Uterus (tissue), 4 donors: ENCODE results near the gene BAD. TPM values are rescaled to one million over a fixed set of nuclear protein-coding genes. Genes with fewer than 3 reads are reported as not detected.
A peak's percentile ranks its signal among the peaks of the same experiment; 100 is the strongest.

Source experiments
- DNase-seq, 2 donors: peaks; one replicate each; pipeline ENCODE4 v3.0.0-alpha.2; 2019 to 2020
- H3K27ac ChIP-seq, 2 donors: fragments of 200-600 bp; sonication (generic); 1 replicate in 1 of 2; 2 replicates in 1 of 2; pipeline ENCODE4 v1.5.1; 2016 to 2018
- H3K27me3 ChIP-seq, 2 donors: fragments of 200-600 bp; sonication (generic); one replicate each; pipeline ENCODE4 v1.5.1; 2018 to 2019; ENCODE audit warnings: control low read depth in 1 of 2
- H3K36me3 ChIP-seq, 2 donors: fragments of 200-600 bp; sonication (generic); one replicate each; pipeline ENCODE4 v1.5.1; 2019; ENCODE audit warnings: control low read depth in 1 of 2
- H3K4me1 ChIP-seq, 2 donors: fragments of 200-600 bp; sonication (generic); one replicate each; pipeline ENCODE4 v1.5.1; 2018 to 2019; ENCODE audit warnings: control low read depth in 1 of 2
- H3K4me3 ChIP-seq, 2 donors: fragments of 200-600 bp; sonication (generic); 1 replicate in 1 of 2; 2 replicates in 1 of 2; pipeline ENCODE4 v1.5.1; 2018 to 2019; ENCODE audit warnings: mild to moderate bottlenecking in 1 of 2
- H3K9me3 ChIP-seq, 2 donors: fragments of 200-600 bp; sonication (generic); one replicate each; pipeline ENCODE4 v1.5.1; 2019; ENCODE audit warnings: control low read depth in 1 of 2
- POLR2A ChIP-seq, 2 donors: fragments of 450-650 bp; IDR thresholded peaks; one replicate each; pipeline ENCODE4 v1.6.1; 2016; ENCODE audit warnings: antibody characterized with exemption in 2 of 2, mild to moderate bottlenecking in 1 of 2, moderate library complexity in 1 of 2
- intact Hi-C: fragments of 100-400 bp; cut with DNase I; formaldehyde crosslinking; loops from one replicate; pipeline ENCODE4 v1.15.1; 2023; ENCODE audit warnings: low total_unique reads
- total RNA-seq, 4 donors: library from RNA; depleted of rRNA in 3 of 4; stranded (reverse); fragments of >200 nt in 3 of 4; gene quantifications; one replicate each; pipeline versions ENCODE4 v1.1.0 to v1.2.4, GENCODE V29; 2014 to 2023
- TF ChIP-seq, protein P1 (sequence below), 4 experiments: fragments of 200-600 bp in 2 of 4; fragments of 450-650 bp in 2 of 4; sonication (generic) in 2 of 4; IDR thresholded peaks; one replicate each; pipeline ENCODE4 v1.5.1; 2016 to 2019; ENCODE audit warnings: antibody characterized with exemption in 4 of 4, mild to moderate bottlenecking in 2 of 4, moderate library complexity in 1 of 4
- donor health status: DM: yes; HTN: yes; CAD: no.

Gene BAD
- total RNA-seq, 4 donors from 2014 or later: 54.8 to 72.9 (median 62.0) TPM

DNA sequence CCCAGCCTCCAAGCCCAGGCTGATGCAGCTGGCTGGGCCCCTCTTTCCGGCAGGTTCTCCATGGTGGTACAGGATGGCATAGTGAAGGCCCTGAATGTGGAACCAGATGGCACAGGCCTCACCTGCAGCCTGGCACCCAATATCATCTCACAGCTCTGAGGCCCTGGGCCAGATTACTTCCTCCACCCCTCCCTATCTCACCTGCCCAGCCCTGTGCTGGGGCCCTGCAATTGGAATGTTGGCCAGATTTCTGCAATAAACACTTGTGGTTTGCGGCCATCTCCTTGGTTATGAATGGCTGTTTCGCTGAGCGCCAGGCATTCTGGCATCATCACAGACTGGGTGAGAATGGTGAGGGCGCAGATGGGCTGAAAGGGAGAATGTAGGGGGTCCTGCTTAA lies 37.1 kb upstream of the BAD start:
- no peak overlapping the region for H3K27ac ChIP-seq
- no peaks in the 10 kb centered on the region for H3K27me3 ChIP-seq
- H3K9me3 ChIP-seq: no peaks in the 10 kb centered on the region
- H3K4me1 ChIP-seq: no peaks in the 10 kb centered on the region
- H3K4me3 ChIP-seq: no peak overlapping the region
- DNase-seq: no peak
- H3K36me3 ChIP-seq: no peaks in the 10 kb centered on the region
- TF ChIP-seq, protein P1, sequence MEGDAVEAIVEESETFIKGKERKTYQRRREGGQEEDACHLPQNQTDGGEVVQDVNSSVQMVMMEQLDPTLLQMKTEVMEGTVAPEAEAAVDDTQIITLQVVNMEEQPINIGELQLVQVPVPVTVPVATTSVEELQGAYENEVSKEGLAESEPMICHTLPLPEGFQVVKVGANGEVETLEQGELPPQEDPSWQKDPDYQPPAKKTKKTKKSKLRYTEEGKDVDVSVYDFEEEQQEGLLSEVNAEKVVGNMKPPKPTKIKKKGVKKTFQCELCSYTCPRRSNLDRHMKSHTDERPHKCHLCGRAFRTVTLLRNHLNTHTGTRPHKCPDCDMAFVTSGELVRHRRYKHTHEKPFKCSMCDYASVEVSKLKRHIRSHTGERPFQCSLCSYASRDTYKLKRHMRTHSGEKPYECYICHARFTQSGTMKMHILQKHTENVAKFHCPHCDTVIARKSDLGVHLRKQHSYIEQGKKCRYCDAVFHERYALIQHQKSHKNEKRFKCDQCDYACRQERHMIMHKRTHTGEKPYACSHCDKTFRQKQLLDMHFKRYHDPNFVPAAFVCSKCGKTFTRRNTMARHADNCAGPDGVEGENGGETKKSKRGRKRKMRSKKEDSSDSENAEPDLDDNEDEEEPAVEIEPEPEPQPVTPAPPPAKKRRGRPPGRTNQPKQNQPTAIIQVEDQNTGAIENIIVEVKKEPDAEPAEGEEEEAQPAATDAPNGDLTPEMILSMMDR (IDR thresholded peaks at IDR 0.05): no peak
- TF ChIP-seq POLR2A (IDR thresholded peaks at IDR 0.05): no peak
- intact Hi-C loops: no loop called here

DNA sequence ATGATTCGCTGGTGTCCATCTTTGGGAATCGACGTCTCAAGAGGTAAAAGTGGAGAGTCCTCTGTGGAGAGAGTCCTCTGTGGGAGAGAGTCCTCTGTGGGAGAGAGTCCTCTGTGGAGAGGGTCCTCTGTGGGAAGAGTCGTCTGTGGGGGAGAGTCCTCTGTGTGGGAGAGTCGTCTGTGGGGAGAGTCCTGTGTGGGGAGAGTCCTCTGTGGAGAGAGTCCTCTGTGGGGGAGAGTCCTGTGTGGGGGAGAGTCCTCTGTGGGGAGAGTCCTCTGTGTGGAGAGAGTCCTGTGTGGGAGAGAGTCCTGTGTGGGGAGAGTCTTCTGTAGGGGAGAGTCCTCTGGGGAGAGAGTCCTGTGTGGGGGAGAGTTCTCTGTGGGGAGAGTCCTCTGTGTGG lies 36.6 kb upstream of the BAD start:
- no peaks in the 10 kb centered on the region for H3K27me3 ChIP-seq
- H3K4me3 ChIP-seq: no peak overlapping the region
- no peaks in the 10 kb centered on the region for H3K9me3 ChIP-seq
- no peaks in the 10 kb centered on the region for H3K36me3 ChIP-seq
- TF ChIP-seq, protein P1 (IDR thresholded peaks at IDR 0.05): no peak
- no peak for TF ChIP-seq POLR2A (IDR thresholded peaks at IDR 0.05)
- intact Hi-C loops: no loop called here
- H3K27ac ChIP-seq: no peak overlapping the region
- DNase-seq: no peak
- H3K4me1 ChIP-seq: no peaks in the 10 kb centered on the region

DNA sequence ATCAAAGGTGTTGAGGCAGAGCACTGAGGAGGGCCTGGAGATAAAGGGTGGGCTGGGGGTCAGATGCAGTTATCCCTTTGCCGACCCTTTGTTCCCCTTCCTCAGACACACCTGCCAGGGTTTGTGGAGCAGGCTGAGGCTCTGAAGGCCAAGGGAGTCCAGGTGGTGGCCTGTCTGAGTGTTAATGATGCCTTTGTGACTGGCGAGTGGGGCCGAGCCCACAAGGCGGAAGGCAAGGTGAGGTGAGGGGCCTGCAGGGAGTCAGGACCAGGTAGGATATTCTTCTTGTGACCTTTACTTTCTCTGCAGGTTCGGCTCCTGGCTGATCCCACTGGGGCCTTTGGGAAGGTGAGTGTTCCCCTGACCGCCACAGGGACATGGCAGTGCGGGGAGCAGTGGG lies 36.1 kb upstream of the BAD start:
- no peaks in the 10 kb centered on the region for H3K27me3 ChIP-seq
- intact Hi-C loops: no loop called here
- H3K27ac ChIP-seq: no peak overlapping the region
- no peaks in the 10 kb centered on the region for H3K9me3 ChIP-seq
- no peak for DNase-seq
- no peaks in the 10 kb centered on the region for H3K4me1 ChIP-seq
- H3K4me3 ChIP-seq: no peak overlapping the region
- no peaks in the 10 kb centered on the region for H3K36me3 ChIP-seq
- TF ChIP-seq POLR2A (IDR thresholded peaks at IDR 0.05): no peak
- TF ChIP-seq, protein P1 (IDR thresholded peaks at IDR 0.05): no peak

DNA sequence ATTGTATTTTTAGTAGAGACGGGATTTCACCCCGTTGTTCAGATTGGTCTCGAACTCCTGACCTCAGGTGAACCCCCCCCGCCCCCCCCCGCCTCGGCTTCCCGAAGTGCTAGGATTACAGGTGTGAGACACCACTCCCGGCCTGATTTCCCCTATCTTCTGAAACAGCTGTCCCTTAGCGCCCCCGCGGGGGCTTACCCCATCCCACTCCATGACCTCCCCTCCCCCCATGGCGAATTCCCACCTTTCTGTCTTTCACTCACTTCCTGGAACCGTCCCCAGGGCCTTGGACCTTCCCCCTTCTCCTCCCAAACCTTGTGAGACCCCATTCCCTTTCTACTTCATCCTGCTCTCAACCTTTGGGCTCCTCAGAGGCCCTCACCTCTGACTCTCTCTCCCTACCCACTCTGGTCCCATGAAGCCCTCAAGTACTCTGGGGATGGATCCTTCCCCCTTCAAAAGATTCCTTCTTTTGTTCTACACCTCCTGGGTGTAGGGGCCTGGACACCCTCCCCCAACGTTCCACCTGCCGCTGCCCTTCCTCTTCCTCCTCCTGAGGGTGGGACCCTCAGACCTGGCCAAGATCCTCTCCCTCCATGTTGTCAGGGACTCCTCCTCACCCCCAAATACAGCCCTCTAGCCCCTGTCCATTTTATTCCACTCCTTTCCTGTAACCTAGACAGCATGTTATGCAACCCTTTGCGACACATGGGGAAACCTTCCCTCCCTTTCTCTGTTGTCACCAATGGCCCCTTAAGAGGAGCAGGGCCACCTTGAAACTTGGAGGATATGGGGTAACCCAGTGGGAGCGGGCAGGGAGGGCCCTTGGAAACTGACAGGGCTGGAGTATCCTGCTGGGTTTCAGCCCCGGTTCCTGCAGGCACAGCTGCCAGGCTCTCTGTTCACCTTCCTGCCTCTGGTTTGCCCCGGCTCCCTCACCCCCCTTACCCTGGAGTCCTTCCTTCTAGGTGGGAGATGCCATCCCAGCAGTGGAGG lies 34.6 kb upstream of the BAD start:
- Histone ChIP-seq H3K9me3 (no peaks in the 10 kb centered on the region), H3K27me3 (no peaks in the 10 kb centered on the region), H3K4me1 (no peaks in the 10 kb centered on the region), H3K4me3 (peak overlapping the region; percentile 74 to 75), H3K36me3 (no peaks in the 10 kb centered on the region), H3K27ac (peak overlapping the region; percentile 97 to 98)
- intact Hi-C loops: no loop called here
- TF ChIP-seq POLR2A (IDR thresholded peaks at IDR 0.05): no peak
- TF ChIP-seq, protein P1 (IDR thresholded peaks at IDR 0.05): no peak
- peak in 1 of 2 donors; percentile 46 for DNase-seq
